Type B pancreatic cell (in vitro differentiated cells): Measurements from ENCODE around the gene ZFP69B. TPM values are rescaled to one million over a fixed set of nuclear protein-coding genes. Genes with fewer than 3 reads are reported as not detected.

Experiments used
- DNase-seq: peaks from one replicate; pipeline ENCODE4 v3.0.0; 2021; ENCODE audit warnings: mixed read lengths; ENCODE audit not compliant: unreplicated experiment; ENCODE audit errors: extremely low spot score
- H3K27ac Mint-ChIP-seq: 2 replicates; pipeline ENCODE4 v1.8.0; 2021; ENCODE audit warnings: mild to moderate bottlenecking, mixed read lengths
- H3K27me3 Mint-ChIP-seq: 2 replicates; pipeline ENCODE4 v1.8.0; 2021; ENCODE audit warnings: mixed read lengths
- H3K36me3 Mint-ChIP-seq: 2 replicates; pipeline ENCODE4 v1.8.0; 2021; ENCODE audit warnings: mixed read lengths
- H3K4me1 Mint-ChIP-seq: one replicate; pipeline ENCODE4 v1.8.0; 2021; ENCODE audit warnings: mixed read lengths; ENCODE audit not compliant: unreplicated experiment
- H3K4me3 Mint-ChIP-seq: 2 replicates; pipeline ENCODE4 v1.8.0; 2021; ENCODE audit warnings: mild to moderate bottlenecking, mixed read lengths
- H3K9me3 Mint-ChIP-seq: 2 replicates; pipeline ENCODE4 v1.8.0; 2021; ENCODE audit warnings: mixed read lengths
- total RNA-seq: library from RNA; stranded (reverse); gene quantifications from 2 replicates; pipeline ENCODE4 v1.2.1, GENCODE V29; 2021; ENCODE audit warnings: low replicate concordance
- TF ChIP-seq, protein P1 (sequence below): fragments of 200-600 bp; sonication (generic); conservative IDR thresholded peaks from 2 replicates; pipeline ENCODE4 v1.5.0; 2021; ENCODE audit warnings: antibody characterized with exemption, mild to moderate bottlenecking

The ZFP69B gene
- total RNA-seq, 1 donor from 2014 or later: 9.5 TPM

DNA sequence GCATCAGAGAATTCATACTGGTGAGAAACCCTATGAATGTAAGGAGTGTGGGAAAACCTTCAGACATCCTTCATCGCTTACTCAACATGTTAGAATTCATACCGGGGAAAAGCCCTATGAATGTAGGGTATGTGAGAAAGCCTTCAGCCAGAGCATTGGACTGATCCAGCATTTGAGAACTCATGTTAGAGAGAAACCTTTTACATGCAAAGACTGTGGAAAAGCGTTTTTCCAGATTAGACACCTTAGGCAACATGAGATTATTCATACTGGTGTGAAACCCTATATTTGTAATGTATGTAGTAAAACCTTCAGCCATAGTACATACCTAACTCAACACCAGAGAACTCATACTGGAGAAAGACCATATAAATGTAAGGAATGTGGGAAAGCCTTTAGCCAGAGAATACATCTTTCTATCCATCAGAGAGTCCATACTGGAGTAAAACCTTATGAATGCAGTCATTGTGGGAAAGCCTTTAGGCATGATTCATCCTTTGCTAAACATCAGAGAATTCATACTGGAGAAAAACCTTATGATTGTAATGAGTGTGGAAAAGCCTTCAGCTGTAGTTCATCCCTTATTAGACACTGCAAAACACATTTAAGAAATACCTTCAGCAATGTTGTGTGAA lies 12.8 kb downstream of the ZFP69B start:
- Mint-ChIP-seq H3K27ac (no peak overlapping the region), H3K9me3 (peaks cover 45% of the 10 kb centered on the region), H3K36me3 (peaks cover 71% of the 10 kb centered on the region), H3K4me1 (no peaks in the 10 kb centered on the region), H3K27me3 (no peaks in the 10 kb centered on the region), H3K4me3 (no peak overlapping the region)
- DNase-seq: no peak
- TF ChIP-seq, protein P1, sequence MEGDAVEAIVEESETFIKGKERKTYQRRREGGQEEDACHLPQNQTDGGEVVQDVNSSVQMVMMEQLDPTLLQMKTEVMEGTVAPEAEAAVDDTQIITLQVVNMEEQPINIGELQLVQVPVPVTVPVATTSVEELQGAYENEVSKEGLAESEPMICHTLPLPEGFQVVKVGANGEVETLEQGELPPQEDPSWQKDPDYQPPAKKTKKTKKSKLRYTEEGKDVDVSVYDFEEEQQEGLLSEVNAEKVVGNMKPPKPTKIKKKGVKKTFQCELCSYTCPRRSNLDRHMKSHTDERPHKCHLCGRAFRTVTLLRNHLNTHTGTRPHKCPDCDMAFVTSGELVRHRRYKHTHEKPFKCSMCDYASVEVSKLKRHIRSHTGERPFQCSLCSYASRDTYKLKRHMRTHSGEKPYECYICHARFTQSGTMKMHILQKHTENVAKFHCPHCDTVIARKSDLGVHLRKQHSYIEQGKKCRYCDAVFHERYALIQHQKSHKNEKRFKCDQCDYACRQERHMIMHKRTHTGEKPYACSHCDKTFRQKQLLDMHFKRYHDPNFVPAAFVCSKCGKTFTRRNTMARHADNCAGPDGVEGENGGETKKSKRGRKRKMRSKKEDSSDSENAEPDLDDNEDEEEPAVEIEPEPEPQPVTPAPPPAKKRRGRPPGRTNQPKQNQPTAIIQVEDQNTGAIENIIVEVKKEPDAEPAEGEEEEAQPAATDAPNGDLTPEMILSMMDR: no peak

DNA sequence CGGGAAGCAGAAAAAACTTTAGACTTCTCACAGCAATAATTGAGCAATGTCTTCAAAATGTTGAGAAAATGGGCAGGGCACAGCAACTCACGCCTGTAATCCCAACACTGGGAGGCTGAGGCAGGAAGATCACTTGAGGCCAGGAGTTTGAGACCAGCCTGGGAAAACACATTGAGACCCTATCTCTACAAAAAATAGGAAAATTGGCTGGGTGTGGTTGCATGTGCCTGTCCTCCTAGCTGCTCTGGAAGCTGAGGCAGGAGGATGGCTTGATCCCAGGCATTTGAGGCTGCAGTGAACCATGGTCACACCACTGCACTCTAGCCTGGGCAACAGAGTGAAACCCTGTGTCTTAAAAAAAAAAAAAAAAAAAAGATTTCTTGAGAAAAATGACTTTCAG lies 19.1 kb downstream of the ZFP69B start:
- no peak for DNase-seq
- Mint-ChIP-seq H3K27ac (no peak overlapping the region), H3K4me1 (no peaks in the 10 kb centered on the region), H3K4me3 (no peak overlapping the region), H3K36me3 (peaks cover 38% of the 10 kb centered on the region), H3K9me3 (peaks cover 42% of the 10 kb centered on the region), H3K27me3 (no peaks in the 10 kb centered on the region)
- TF ChIP-seq, protein P1: no peak

DNA sequence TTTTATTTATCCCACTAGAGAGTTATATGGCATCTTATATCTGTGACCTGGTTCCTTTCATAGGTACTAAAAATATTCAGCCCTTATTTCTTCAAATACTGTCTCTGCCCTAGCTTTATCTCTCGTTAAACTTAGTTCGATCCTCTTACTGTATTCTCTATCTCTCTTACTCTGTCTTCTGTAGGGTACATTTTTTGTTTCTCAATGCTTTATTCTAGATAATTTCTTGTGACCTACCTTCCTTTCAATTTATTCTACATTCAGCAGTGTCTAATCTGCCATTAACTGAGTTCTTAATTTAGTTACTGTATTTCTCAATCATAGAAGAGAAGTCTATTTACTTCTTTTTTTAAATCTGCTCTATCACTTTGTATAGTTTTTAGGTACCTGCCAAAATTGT lies 25.0 kb downstream of the ZFP69B start:
- peaks cover 19% of the 10 kb centered on the region for H3K9me3 Mint-ChIP-seq
- H3K27ac Mint-ChIP-seq: no peak overlapping the region
- no peak overlapping the region for H3K4me3 Mint-ChIP-seq
- peaks cover 9% of the 10 kb centered on the region for H3K36me3 Mint-ChIP-seq
- no peak for DNase-seq
- TF ChIP-seq, protein P1: no peak
- peaks cover 11% of the 10 kb centered on the region for H3K4me1 Mint-ChIP-seq
- no peaks in the 10 kb centered on the region for H3K27me3 Mint-ChIP-seq

DNA sequence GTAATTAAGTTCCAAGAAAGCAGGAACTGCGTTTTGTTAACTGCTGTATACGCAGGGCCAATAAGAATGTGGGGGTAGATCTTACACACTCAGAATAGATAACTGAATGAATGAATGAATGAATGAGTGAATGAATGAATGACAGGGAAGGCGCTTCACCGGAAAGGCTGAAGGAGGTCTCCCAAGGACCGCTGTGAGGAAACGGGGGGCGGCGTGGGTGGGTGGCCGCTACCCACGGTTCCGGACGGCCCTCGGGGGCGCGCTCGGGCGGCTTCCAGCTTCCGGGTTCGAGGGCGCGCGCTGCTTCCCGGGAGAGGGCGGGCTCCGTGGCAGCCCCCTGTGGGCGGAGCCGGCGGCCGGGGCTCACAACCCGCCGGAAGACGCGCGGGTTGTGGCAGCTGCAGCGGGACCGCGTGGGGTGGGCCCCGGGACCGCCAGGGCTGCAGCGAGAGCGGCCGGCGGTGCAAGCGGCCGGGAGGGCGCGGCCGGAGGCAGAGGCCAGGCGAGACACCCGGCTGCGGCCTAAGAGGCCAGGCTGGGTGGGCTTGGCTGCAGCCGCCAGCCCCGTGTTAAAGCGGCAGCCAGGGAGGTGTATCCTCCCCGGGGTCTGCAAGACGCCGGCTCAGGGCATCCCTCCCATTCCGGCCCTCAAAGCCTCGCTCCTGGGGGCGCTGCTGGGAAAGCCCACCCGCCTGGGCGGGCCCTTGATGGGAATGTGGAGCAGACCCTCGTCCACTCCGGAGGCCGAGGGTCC lies 26.8 kb downstream of the ZFP69B start, which contains the start of gene ZFP69:
ZFP69 (plus strand) TSS at position 367 of the 754 bp plus-strand sequence. CDS start 2,072 bp downstream, outside the sequence.
- Mint-ChIP-seq H3K27me3 (no peaks in the 10 kb centered on the region), H3K9me3 (peaks cover 13% of the 10 kb centered on the region), H3K27ac (peak within 1 kb of the TSS; percentile 76), H3K4me3 (peak within 1 kb of the TSS; percentile 92), H3K4me1 (peaks cover 11% of the 10 kb centered on the region), H3K36me3 (peaks cover 19% of the 10 kb centered on the region)
- peak; percentile 85 for DNase-seq
- TF ChIP-seq, protein P1: no peak

DNA sequence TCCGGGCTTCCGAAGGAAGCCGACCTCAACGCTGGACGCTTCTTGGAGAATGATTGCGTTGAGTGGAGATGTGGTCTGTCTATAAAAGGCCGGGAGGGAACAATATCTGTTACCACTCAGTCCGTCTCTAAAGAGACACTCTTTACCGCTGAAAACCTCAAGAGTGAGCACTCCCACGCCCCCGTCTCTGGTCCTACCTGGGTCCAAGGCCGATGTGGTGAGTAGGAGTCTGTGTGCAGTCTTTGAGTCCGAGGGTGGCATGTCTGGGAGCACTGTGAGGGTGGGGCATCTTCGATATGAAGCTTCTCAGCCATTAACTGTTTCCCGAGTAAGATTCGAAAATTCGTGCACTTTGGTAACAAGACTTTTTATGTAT lies 27.4 kb downstream of the ZFP69B start:
- no peaks in the 10 kb centered on the region for H3K27me3 Mint-ChIP-seq
- H3K9me3 Mint-ChIP-seq: peaks cover 12% of the 10 kb centered on the region
- peak overlapping the region; percentile 92 for H3K4me3 Mint-ChIP-seq
- peaks cover 25% of the 10 kb centered on the region for H3K36me3 Mint-ChIP-seq
- H3K4me1 Mint-ChIP-seq: peaks cover 11% of the 10 kb centered on the region
- TF ChIP-seq, protein P1: no peak
- H3K27ac Mint-ChIP-seq: peak overlapping the region; percentile 76
- DNase-seq: no peak
